H1 (cell line): ENCODE data around the gene CAPN11. TPM values are rescaled to one million over a fixed set of nuclear protein-coding genes. Genes with fewer than 3 reads are reported as not detected.
A peak's percentile ranks its signal among the peaks of the same experiment; 100 is the strongest.

Experiments used
- CTCF ChIA-PET: fragments of 300-600 bp; sonication (Branson Sonifier 250); formaldehyde crosslinking; loops from one replicate; lab custom pipeline; 2021; ENCODE audit not compliant: partially characterized antibody; lab: Charles Lee
- POLR2A ChIA-PET: fragments of 300-600 bp; sonication (Branson Sonifier 250); formaldehyde crosslinking; loops from one replicate; lab custom pipeline; 2021; ENCODE audit warnings: inconsistent platforms; ENCODE audit not compliant: partially characterized antibody; lab: Charles Lee
- DNase-seq, 2 experiments: peaks; one replicate each; pipeline versions ENCODE4 v3.0.0 to v3.0.0-alpha.2; 2010 to 2022; ENCODE audit warnings: low spot score in 2 of 2, low read depth in 1 of 2, mixed read lengths in 1 of 2
- FAIRE-seq: peaks from 2 replicates; lab custom pipeline; 2011; peaks lifted over from hg19 to GRCh38; lab: Jason Lieb, UNC
- H2AFZ ChIP-seq: 2 replicates; pipeline ENCODE4 v1.8.1; 2012; ENCODE audit warnings: low read length, inconsistent platforms
- H2AK5ac ChIP-seq: 2 replicates; pipeline ENCODE4 v1.6.1; 2013; ENCODE audit warnings: low read depth, low read length
- H2BK120ac ChIP-seq: replicated peaks from 2 replicates; pipeline ENCODE3; 2013; ENCODE audit warnings: low read depth, low read length, inconsistent platforms
- H2BK12ac ChIP-seq: 2 replicates; pipeline ENCODE4 v1.6.1; 2013; ENCODE audit warnings: low read depth, low read length
- H2BK15ac ChIP-seq: 2 replicates; pipeline ENCODE4 v1.6.1; 2013; ENCODE audit warnings: low read length
- H2BK20ac ChIP-seq: 2 replicates; pipeline ENCODE4 v1.6.1; 2013; ENCODE audit warnings: low read length
- H2BK5ac ChIP-seq: 2 replicates; pipeline ENCODE4 v1.6.1; 2013; ENCODE audit warnings: low read depth, low read length
- H3K14ac ChIP-seq: 2 replicates; pipeline ENCODE4 v1.6.1; 2013; ENCODE audit warnings: inconsistent platforms; ENCODE audit not compliant: insufficient read length
- H3K18ac ChIP-seq: 2 replicates; pipeline ENCODE4 v1.6.1; 2013; ENCODE audit warnings: low read length; ENCODE audit errors: extremely low read depth
- H3K23ac ChIP-seq: 2 replicates; pipeline ENCODE4 v1.6.1; 2013; ENCODE audit warnings: inconsistent platforms; ENCODE audit not compliant: insufficient read length
- H3K23me2 ChIP-seq: 2 replicates; pipeline ENCODE4 v1.6.1; 2013; ENCODE audit warnings: low read depth, low read length
- H3K27ac ChIP-seq: 2 replicates; pipeline ENCODE4 v1.6.1; 2011; ENCODE audit warnings: low read depth, low read length, inconsistent platforms
- H3K27me3 ChIP-seq, 4 experiments: replicated peaks in 1 of 4; 1 replicate in 1 of 4; 2 replicates in 3 of 4; pipeline versions ENCODE4 v1.6.1 to v1.8.1; 2011 to 2013; ENCODE audit warnings: low read length in 3 of 4, mild to moderate bottlenecking in 3 of 4, inconsistent platforms in 2 of 4, mixed read lengths in 2 of 4, moderate library complexity in 1 of 4; ENCODE audit not compliant: control insufficient read depth in 3 of 4, insufficient read depth in 3 of 4; ENCODE audit errors: extremely low read depth in 1 of 4
- H3K36me3 ChIP-seq, 4 experiments: 2 replicates each; pipeline versions ENCODE4 v1.6.1 to v1.8.1; 2011 to 2013; ENCODE audit warnings: mild to moderate bottlenecking in 4 of 4, low read length in 3 of 4, moderate library complexity in 2 of 4, control low read depth in 1 of 4, inconsistent platforms in 1 of 4; ENCODE audit not compliant: insufficient read depth in 4 of 4, control insufficient read depth in 2 of 4
- H3K4ac ChIP-seq: replicated peaks from 2 replicates; pipeline ENCODE3; 2013; ENCODE audit warnings: low read length, low read depth, mixed read lengths, inconsistent platforms; ENCODE audit not compliant: insufficient read length
- H3K4me1 ChIP-seq, 4 experiments: replicated peaks in 1 of 4; 1 replicate in 1 of 4; 2 replicates in 3 of 4; pipeline versions ENCODE4 v1.6.1 to v1.8.1; 2011 to 2013; ENCODE audit warnings: low read length in 3 of 4, inconsistent platforms in 2 of 4, mixed read lengths in 1 of 4; ENCODE audit not compliant: insufficient read depth in 4 of 4, control insufficient read depth in 3 of 4
- H3K4me2 ChIP-seq, 2 experiments: 2 replicates each; pipeline versions ENCODE4 v1.6.1 to v1.8.1; 2011 to 2013; ENCODE audit warnings: low read depth in 2 of 2, low read length in 2 of 2, control low read depth in 1 of 2, inconsistent platforms in 1 of 2, mild to moderate bottlenecking in 1 of 2; ENCODE audit not compliant: insufficient read depth in 1 of 2
- H3K4me3 ChIP-seq, 4 experiments: fragments of 200-600, 300-600 bp in 1 of 4; sonication (generic), shearing (Covaris generic), sonication (Bioruptor Twin) in 1 of 4; 2 replicates each; pipeline versions ENCODE4 v1.5.1 to v1.8.1; 2011 to 2016; ENCODE audit warnings: low read length in 4 of 4, low read depth in 3 of 4, control low read depth in 2 of 4, inconsistent platforms in 2 of 4, mild to moderate bottlenecking in 2 of 4, mixed read lengths in 1 of 4, moderate library complexity in 1 of 4; ENCODE audit not compliant: insufficient read depth in 2 of 4; ENCODE audit errors: extremely low read depth in 1 of 4
- H3K56ac ChIP-seq: replicated peaks from 2 replicates; pipeline ENCODE3; 2013; ENCODE audit warnings: low read depth, mild to moderate bottlenecking, mixed read lengths, low read length, inconsistent platforms; ENCODE audit not compliant: insufficient read length
- H3K79me1 ChIP-seq: 2 replicates; pipeline ENCODE4 v1.6.1; 2013; ENCODE audit warnings: low read depth, low read length, control low read depth
- H3K79me2 ChIP-seq, 2 experiments: 2 replicates each; pipeline versions ENCODE4 v1.6.1 to v1.8.1; 2012 to 2013; ENCODE audit warnings: low read length in 2 of 2, mild to moderate bottlenecking in 2 of 2, inconsistent platforms in 1 of 2; ENCODE audit not compliant: insufficient read depth in 2 of 2, control insufficient read depth in 1 of 2
- H3K9ac ChIP-seq, 4 experiments: replicated peaks in 1 of 4; 1 replicate in 1 of 4; 2 replicates in 3 of 4; pipeline versions ENCODE4 v1.6.1 to v1.8.1; 2011 to 2013; ENCODE audit warnings: low read depth in 3 of 4, low read length in 3 of 4, control low read depth in 2 of 4, mild to moderate bottlenecking in 2 of 4, moderate library complexity in 2 of 4, inconsistent platforms in 1 of 4; ENCODE audit errors: extremely low read depth in 1 of 4
- H3K9me3 ChIP-seq, 2 experiments: 2 replicates each; pipeline versions ENCODE4 v1.6.1 to v1.8.1; 2012 to 2013; ENCODE audit warnings: mild to moderate bottlenecking in 2 of 2, moderate library complexity in 2 of 2, control low read depth in 1 of 2, inconsistent platforms in 1 of 2, low read depth in 1 of 2, low read length in 1 of 2, mixed read lengths in 1 of 2; ENCODE audit not compliant: insufficient read depth in 2 of 2
- H4K20me1 ChIP-seq, 2 experiments: replicated peaks in 1 of 2; 2 replicates each; pipeline versions ENCODE3 to v1.8.1; 2011 to 2013; ENCODE audit warnings: inconsistent platforms in 2 of 2, low read length in 2 of 2, mild to moderate bottlenecking in 1 of 2; ENCODE audit not compliant: insufficient read depth in 2 of 2, control insufficient read depth in 1 of 2
- H4K5ac ChIP-seq: 2 replicates; pipeline ENCODE4 v1.6.1; 2013; ENCODE audit warnings: low read length, low read depth, mixed read lengths, inconsistent platforms; ENCODE audit not compliant: insufficient read length
- H4K8ac ChIP-seq: 2 replicates; pipeline ENCODE4 v1.8.0; 2013; ENCODE audit warnings: mild to moderate bottlenecking, moderate library complexity, low read length, inconsistent platforms; ENCODE audit not compliant: insufficient read depth; ENCODE audit errors: extremely low read depth
- H4K91ac ChIP-seq: replicated peaks from 2 replicates; pipeline ENCODE3; 2013; ENCODE audit warnings: low read length, mixed read lengths, inconsistent platforms; ENCODE audit not compliant: insufficient read length
- BCL11A ChIP-seq, 2 experiments: IDR thresholded peaks; one replicate each; pipeline ENCODE4 v1.6.1; 2011; ENCODE audit warnings: low read depth in 2 of 2, low read length in 2 of 2, mild to moderate bottlenecking in 2 of 2
- BRCA1 ChIP-seq: IDR thresholded peaks from 2 replicates; pipeline ENCODE4 v1.6.1; 2012; ENCODE audit warnings: low read depth, low read length, improper control_type of control experiment
- CREB1 ChIP-seq: IDR thresholded peaks from 2 replicates; pipeline ENCODE4 v1.6.1; 2012; ENCODE audit warnings: inconsistent platforms
- CTBP2 ChIP-seq: IDR thresholded peaks from 2 replicates; pipeline ENCODE4 v1.7.0; 2011; ENCODE audit warnings: borderline replicate concordance, mild to moderate bottlenecking, moderate library complexity, mixed read lengths, low read length; ENCODE audit not compliant: insufficient read depth, insufficient read length
- NRF1 ChIP-seq: IDR thresholded peaks from 2 replicates; pipeline ENCODE4 v1.6.1; 2011; ENCODE audit warnings: mild to moderate bottlenecking, low read depth, low read length, improper control_type of control experiment
- POU5F1 ChIP-seq: IDR thresholded peaks from 2 replicates; pipeline ENCODE4 v1.6.1; 2011; ENCODE audit warnings: low read depth, mild to moderate bottlenecking, low read length, moderate library complexity
- RAD21 ChIP-seq, 2 experiments: IDR thresholded peaks in 1 of 2; conservative IDR thresholded peaks in 1 of 2; 2 replicates each; pipeline ENCODE4 v1.6.1; 2011; ENCODE audit warnings: low read depth in 2 of 2, low read length in 2 of 2, improper control_type of control experiment in 1 of 2, inconsistent platforms in 1 of 2, mild to moderate bottlenecking in 1 of 2, moderate library complexity in 1 of 2
- SP4 ChIP-seq: IDR thresholded peaks from 2 replicates; pipeline ENCODE4 v1.6.1; 2012; ENCODE audit warnings: low read length, inconsistent platforms
- SUZ12 ChIP-seq: fragments of 200-600 bp; sonication (generic); IDR thresholded peaks from 2 replicates; pipeline ENCODE4 v1.6.1; 2012; ENCODE audit warnings: mild to moderate bottlenecking, inconsistent platforms, low read length, moderate library complexity, mixed read lengths
- TAF7 ChIP-seq: optimal IDR thresholded peaks from 2 replicates; pipeline ENCODE3; 2011; ENCODE audit warnings: low read depth, mild to moderate bottlenecking, inconsistent platforms, low read length, moderate library complexity, borderline replicate concordance
- YY1 ChIP-seq: IDR thresholded peaks from 2 replicates; pipeline ENCODE4 v1.6.1; 2011; ENCODE audit warnings: low read depth, mild to moderate bottlenecking, low read length
- ZNF274 ChIP-seq: IDR thresholded peaks from 2 replicates; pipeline ENCODE4 v1.7.0; 2012; ENCODE audit warnings: low read length, borderline replicate concordance; ENCODE audit errors: extremely low read depth
- WGBS, 2 experiments: shearing (Covaris generic) in 1 of 2; methylation state at CpG; one replicate each; pipeline versions ENCODE4 v1.1.6 to v1.1.7; 2013 to 2015; ENCODE audit warnings: low lambda C conversion rate in 2 of 2, mixed read lengths in 2 of 2, inconsistent platforms in 1 of 2, low coverage in 1 of 2, missing lambda C conversion rate in 1 of 2; ENCODE audit not compliant: insufficient replicate concordance in 2 of 2, insufficient coverage in 1 of 2, insufficient read length in 1 of 2; ENCODE audit errors: extremely low coverage in 1 of 2, missing lambda C conversion rate in 1 of 2; 5-methylcytosine and 5-hydroxymethylcytosine counted together
- polyA plus RNA-seq, 7 experiments: library from polyadenylated mRNA; depleted of rRNA in 3 of 7; stranded (reverse) in 5 of 7; unstranded in 2 of 7; fragments of >200 nt in 5 of 7; fragments of 200-250 nt in 2 of 7; gene quantifications; 1 replicate in 5 of 7; 2 replicates in 1 of 7; 4 replicates in 1 of 7; pipeline versions ENCODE4 v1.2.1 to v1.2.3, GENCODE V29; 2011 to 2013; ENCODE audit warnings: missing spikeins in 2 of 7, mixed read lengths in 2 of 7
- total RNA-seq: library from RNA; stranded (reverse); fragmentation: NEBNext Ultra II Directional; extraction: Animal tissue kit (Norgen Biotek cat#: 25700); gene quantifications from 2 replicates; pipeline ENCODE4 v1.2.1, GENCODE V29; 2021

The CAPN11 gene
- total and polyA plus RNA-seq, 2 of the 8 experiments (the other 6 are each of a cell fraction or from before 2014, with no cell fraction given): 0.95 to 0.97 TPM

DNA sequence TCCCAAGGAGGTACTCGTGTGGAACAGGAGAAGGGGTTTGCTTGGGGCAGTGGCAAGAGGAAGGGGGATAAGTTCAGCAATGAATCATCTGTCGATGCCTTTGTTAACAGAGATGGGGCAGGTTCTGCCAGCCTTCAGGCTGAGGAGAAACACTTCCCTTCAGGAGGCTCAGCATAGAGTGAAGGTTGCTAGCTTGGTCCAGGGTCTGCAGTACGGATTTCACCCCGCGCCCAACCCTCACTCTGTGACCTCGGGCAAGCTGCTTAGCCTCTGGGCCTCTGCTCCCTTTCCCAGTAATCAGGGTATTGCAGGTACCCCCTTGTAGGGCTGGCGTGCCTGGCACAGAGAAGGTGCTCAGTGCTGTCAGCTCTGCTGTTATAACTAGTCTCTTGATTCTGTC is 7.5 kb downstream of the CAPN11 start:
- peak overlapping the region; percentile 71; the same call in 1 of the 2 replicates for H2AFZ ChIP-seq

More for the DNA sequence above, 7.5 kb downstream of the CAPN11 start:
- Histone ChIP-seq H4K8ac (no peak overlapping the region), H3K79me2 (no peaks in the 10 kb centered on the region), H3K14ac (no peak overlapping the region), H3K9ac (no peak overlapping the region), H3K36me3 (no peaks in the 10 kb centered on the region), H3K9me3 (no peaks in the 10 kb centered on the region), H2BK15ac (peak overlapping the region; percentile 13; the same call in 1 of the 2 replicates), H2BK20ac (peak overlapping the region; percentile 98), H2AK5ac (no peak overlapping the region), H3K4me1 (peaks cover 0 to 18% (median 13%) of the 10 kb centered on the region in 4 experiments; a peak in 6 of 7 replicates), H2BK12ac (peak overlapping the region; percentile 78; the same call in 1 of the 2 replicates), H3K23me2 (no peaks in the 10 kb centered on the region), H3K56ac (no peak overlapping the region), H3K23ac (no peak overlapping the region), H3K4me2 (peak overlapping the region; percentile 25 to 41), H3K4me3 (no peak overlapping the region), H3K4ac (no peak overlapping the region), H2BK5ac (peak overlapping the region; percentile 63; the same call in 1 of the 2 replicates), H4K20me1 (no peaks in the 10 kb centered on the region), H3K18ac (peak overlapping the region; percentile 36), H3K27me3 (0 out of 7 replicates have a peak, but pooled peaks cover 0 to 4% (median 0%) of the 10 kb centered on the region in 4 experiments), H2BK120ac (no peak overlapping the region), H4K91ac (peak overlapping the region; percentile 62), H3K27ac (no peak overlapping the region), H3K79me1 (no peaks in the 10 kb centered on the region), H4K5ac (no peak overlapping the region)
- no peak for DNase-seq
- FAIRE-seq: no peak
- POLR2A ChIA-PET: interaction anchor here (0.7 to 2.5 kb wide), 8 partner anchors 10 to 82 kb away, joined by 3 to 7 read pairs (median 6); partner anchors contain the start of genes HSP90AB1 and SLC29A1
- 83% methylated on average over 7 of the region's 7 CpGs; no CpG with 5 or more reads in 1 of the 2 experiments for WGBS, 2 experiments
- CTCF ChIA-PET: interaction anchor here (0.6 to 1.5 kb wide), 8 partner anchors 11 to 568 kb away, joined by 3 to 5 read pairs (median 4); no protein-coding TSS in a partner anchor
- TF ChIP-seq YY1 (no peak), BCL11A (IDR thresholded peaks at IDR 0.05; ENCODE audit: low read depth in 2 of 2, low read length in 2 of 2) (no peak), CREB1 (no peak), CTBP2 (no peak), RAD21 (IDR thresholded peaks at IDR 0.05 in 1 of 2, conservative IDR thresholded peaks at IDR 0.05 in 1 of 2; ENCODE audit: low read depth in 2 of 2, low read length in 2 of 2) (no peak), SUZ12 (no peak), NRF1 (no peak), TAF7 (no peak), POU5F1 (no peak), ZNF274 (no peak), SP4 (no peak), BRCA1 (no peak)
